Testis (tissue), 2 donors: ENCODE results near the gene TAPBPL.

ENCODE experiments used
- CTCF ChIP-seq, 3 experiments: fragments of 450-650 bp in 2 of 3; fragments of 200-600 bp in 1 of 3; sonication (generic) in 1 of 3; IDR thresholded peaks; one replicate each; pipeline ENCODE4 v1.5.1; 2016 to 2019; ENCODE audit warnings: antibody characterized with exemption in 3 of 3, mild to moderate bottlenecking in 2 of 3, moderate library complexity in 1 of 3
- POLR2A ChIP-seq: fragments of 450-650 bp; IDR thresholded peaks from one replicate; pipeline ENCODE4 v1.6.1; 2017; ENCODE audit warnings: antibody characterized with exemption, mild to moderate bottlenecking, moderate library complexity

DNA sequence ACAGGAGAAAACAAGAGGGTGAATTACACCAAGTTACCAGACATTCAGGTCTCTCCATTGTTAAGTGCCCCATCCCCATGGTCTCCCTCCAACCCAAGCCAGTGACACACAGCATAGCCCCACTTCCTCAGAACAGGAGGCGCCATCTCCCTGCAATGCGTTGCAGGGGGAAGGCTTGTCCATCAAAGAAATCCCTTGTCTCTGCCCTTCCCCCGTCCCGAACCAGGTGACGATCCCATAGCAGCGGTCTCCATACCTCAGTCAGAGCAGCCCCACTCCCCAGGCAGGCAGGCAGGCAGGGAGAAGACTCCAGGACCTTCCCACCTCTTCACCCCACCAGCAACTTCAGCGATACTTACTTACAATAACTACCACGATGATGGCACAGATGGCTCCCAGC, 12.7 kb downstream of the TAPBPL start:
- TF ChIP-seq CTCF (IDR thresholded peaks at IDR 0.05) (no peak), POLR2A (no peak)
